ENCODE measurements around the gene FHIT.
"Not testable (repeated sequence)": the region's sequence is repeated elsewhere in the genome, so short reads cannot be mapped to it uniquely, and the experiment has no call there.

FHIT gene

GRCh38 chr3:59938828-59939227 is 1312.4 kb downstream of the FHIT start:
- DNase-seq (ENCODE audit: low read depth, low spot score) = no peak

GRCh38 chr3:59937201-59937600 is 1314.1 kb downstream of the FHIT start:
- no peak for DNase-seq (ENCODE audit: low read depth, low spot score)

GRCh38 chr3:59936472-59936871 is 1314.8 kb downstream of the FHIT start:
- no peak for DNase-seq (ENCODE audit: low read depth, low spot score)

- no peak for DNase-seq (ENCODE audit: low read depth, low spot score)
These were observed 1316.2 kb downstream of the FHIT start for GRCh38 chr3:59935025-59935424.

GRCh38 chr3:59934560-59934959 is 1316.7 kb downstream of the FHIT start:
- DNase-seq (ENCODE audit: low read depth, low spot score) = not testable (repeated sequence)

- no peak for DNase-seq (ENCODE audit: low read depth, low spot score)
These were observed 1321.1 kb downstream of the FHIT start for GRCh38 chr3:59930170-59930569.

- DNase-seq (ENCODE audit: low read depth, low spot score) = no peak
These were observed 1324.2 kb downstream of the FHIT start for GRCh38 chr3:59927056-59927455.

- DNase-seq (ENCODE audit: low read depth, low spot score) = no peak
These were observed 1325.3 kb downstream of the FHIT start for GRCh38 chr3:59925946-59926345.

- no peak for DNase-seq (ENCODE audit: low read depth, low spot score)
These were observed 1329.1 kb downstream of the FHIT start for GRCh38 chr3:59922192-59922591.

- no peak for DNase-seq (ENCODE audit: low read depth, low spot score)
These were observed 1330.4 kb downstream of the FHIT start for GRCh38 chr3:59920822-59921221.

- no peak for DNase-seq (ENCODE audit: low read depth, low spot score)
These were observed 1331.7 kb downstream of the FHIT start for GRCh38 chr3:59919586-59919985.

- no peak for DNase-seq (ENCODE audit: low read depth, low spot score)
These were observed 1337.0 kb downstream of the FHIT start for GRCh38 chr3:59914251-59914650.

- DNase-seq (ENCODE audit: low read depth, low spot score) = no peak
These were observed 1337.6 kb downstream of the FHIT start for GRCh38 chr3:59913645-59914044.

GRCh38 chr3:59908701-59909100 is 1342.6 kb downstream of the FHIT start:
- no peak for DNase-seq (ENCODE audit: low read depth, low spot score)

GRCh38 chr3:59908280-59908679 is 1343.0 kb downstream of the FHIT start:
- no peak for DNase-seq (ENCODE audit: low read depth, low spot score)

GRCh38 chr3:59904296-59904695 is 1347.0 kb downstream of the FHIT start:
- DNase-seq (ENCODE audit: low read depth, low spot score) = no peak

GRCh38 chr3:59899061-59899460 is 1352.2 kb downstream of the FHIT start:
- DNase-seq (ENCODE audit: low read depth, low spot score) = no peak

- DNase-seq (ENCODE audit: low read depth, low spot score) = no peak
These were observed 1355.3 kb downstream of the FHIT start for GRCh38 chr3:59895972-59896371.

GRCh38 chr3:59894425-59895121 is 1356.7 kb downstream of the FHIT start:
- DNase-seq (ENCODE audit: low read depth, low spot score) = no peak

- DNase-seq (ENCODE audit: low read depth, low spot score) = no peak
These were observed 1360.6 kb downstream of the FHIT start for GRCh38 chr3:59890639-59891038.

GRCh38 chr3:59886790-59887189 is 1364.5 kb downstream of the FHIT start:
- no peak for DNase-seq (ENCODE audit: low read depth, low spot score)

- DNase-seq (ENCODE audit: low read depth, low spot score) = no peak
These were observed 1365.3 kb downstream of the FHIT start for GRCh38 chr3:59885899-59886400.

GRCh38 chr3:59885101-59885500 is 1366.2 kb downstream of the FHIT start:
- DNase-seq (ENCODE audit: low read depth, low spot score) = no peak

GRCh38 chr3:59884409-59884808 is 1366.8 kb downstream of the FHIT start:
- no peak for DNase-seq (ENCODE audit: low read depth, low spot score)
